ENCODE measurements around the gene CRELD2.

Gene CRELD2

DNA sequence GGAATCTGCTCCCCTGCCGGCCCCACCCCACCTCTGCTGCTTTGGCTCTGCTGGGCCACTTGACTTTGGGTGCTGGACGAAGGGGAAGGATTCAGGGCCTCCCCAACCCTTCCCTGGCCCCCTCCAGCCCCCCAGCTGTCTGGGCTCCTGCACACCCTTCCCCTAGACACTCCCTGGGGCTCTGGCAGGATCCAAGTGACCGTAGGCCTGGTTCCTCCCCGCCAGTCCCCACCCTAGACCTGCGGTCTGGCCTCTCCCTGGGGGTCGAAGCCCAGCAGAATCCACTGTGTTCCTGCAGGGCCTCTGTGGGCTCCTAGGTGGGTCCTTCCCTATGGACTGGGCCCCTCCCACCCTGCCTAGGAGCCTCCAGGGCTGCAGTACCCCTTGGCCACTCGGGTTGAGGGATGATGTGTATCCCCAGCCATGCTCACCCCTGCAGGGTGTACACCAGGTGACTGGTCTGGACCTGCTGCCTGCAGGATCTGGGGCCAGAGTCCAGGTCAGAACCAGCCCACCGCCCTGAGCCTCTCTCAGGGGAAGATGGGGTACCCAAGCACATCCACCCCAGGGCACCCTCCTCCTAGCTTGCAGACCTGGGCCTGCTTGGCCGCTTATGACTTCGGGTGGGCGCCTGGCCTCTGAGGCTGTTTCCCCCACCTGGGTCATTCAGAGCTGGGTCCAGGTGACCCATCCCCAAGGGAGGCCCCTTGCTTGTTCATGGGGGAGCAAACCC, 47.8 kb downstream of the CRELD2 start:
- H3K27me3 Mint-ChIP-seq: no peaks in the 10 kb centered on the region
- peaks cover 33% of the 10 kb centered on the region for H3K4me1 Mint-ChIP-seq (ENCODE audit: low read depth)
- H3K27ac Mint-ChIP-seq: no peak overlapping the region
- H3K36me3 Mint-ChIP-seq: peaks cover 4% of the 10 kb centered on the region
- no peaks in the 10 kb centered on the region for H3K9me3 Mint-ChIP-seq (ENCODE audit: low read depth)
- H3K4me3 Mint-ChIP-seq: no peak overlapping the region

DNA sequence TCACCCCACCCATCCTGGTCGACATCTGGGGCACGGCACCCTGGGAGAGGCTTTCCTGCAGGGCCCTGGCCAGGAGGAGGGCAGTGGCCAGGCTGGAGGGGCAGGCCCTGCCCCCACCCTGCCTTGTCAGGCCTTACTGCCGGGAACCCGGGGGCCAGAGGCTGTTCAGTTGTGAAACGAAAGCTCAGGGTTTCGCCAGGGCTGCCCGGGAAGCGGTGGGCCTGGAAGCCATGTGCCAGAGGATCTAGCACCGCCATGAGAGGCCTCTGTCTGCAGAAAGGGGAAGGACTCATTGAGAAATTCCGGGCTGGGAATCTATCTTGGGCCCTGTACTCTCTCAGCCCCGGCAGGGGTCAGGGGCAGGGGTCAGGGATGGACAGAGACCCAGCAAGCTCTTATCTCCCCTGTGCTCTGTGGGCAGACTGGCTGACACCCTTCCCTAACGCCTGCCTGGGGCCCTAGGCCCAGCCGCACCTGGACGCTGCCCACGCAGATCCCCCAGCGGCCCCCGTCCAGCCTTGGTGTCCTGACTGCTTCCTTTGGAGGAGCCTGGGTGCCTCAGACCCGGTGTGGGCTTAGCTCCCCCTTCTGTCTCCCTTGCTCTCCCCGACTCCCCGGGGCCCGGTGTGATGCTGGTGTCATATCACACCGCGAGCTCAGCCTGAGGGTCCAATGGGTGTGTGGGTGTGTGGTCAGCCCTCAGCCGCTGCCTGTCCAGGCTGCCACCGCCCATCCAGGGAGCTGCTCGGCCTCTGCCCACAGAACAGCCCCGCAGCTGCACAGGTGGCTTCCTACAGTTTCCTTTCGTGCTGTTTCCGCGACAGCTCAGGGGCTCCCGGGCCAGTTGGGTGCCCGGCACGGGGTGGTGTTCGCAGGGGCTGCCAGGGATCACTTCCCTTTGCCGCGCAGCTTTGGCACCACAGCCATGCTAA, 48.6 kb downstream of the CRELD2 start:
- peak overlapping the region; percentile 66 for H3K27ac Mint-ChIP-seq
- H3K9me3 Mint-ChIP-seq (ENCODE audit: low read depth): no peaks in the 10 kb centered on the region
- no peaks in the 10 kb centered on the region for H3K27me3 Mint-ChIP-seq
- peaks cover 4% of the 10 kb centered on the region for H3K36me3 Mint-ChIP-seq
- H3K4me3 Mint-ChIP-seq: peak overlapping the region; percentile 49
- peaks cover 33% of the 10 kb centered on the region for H3K4me1 Mint-ChIP-seq (ENCODE audit: low read depth)

DNA sequence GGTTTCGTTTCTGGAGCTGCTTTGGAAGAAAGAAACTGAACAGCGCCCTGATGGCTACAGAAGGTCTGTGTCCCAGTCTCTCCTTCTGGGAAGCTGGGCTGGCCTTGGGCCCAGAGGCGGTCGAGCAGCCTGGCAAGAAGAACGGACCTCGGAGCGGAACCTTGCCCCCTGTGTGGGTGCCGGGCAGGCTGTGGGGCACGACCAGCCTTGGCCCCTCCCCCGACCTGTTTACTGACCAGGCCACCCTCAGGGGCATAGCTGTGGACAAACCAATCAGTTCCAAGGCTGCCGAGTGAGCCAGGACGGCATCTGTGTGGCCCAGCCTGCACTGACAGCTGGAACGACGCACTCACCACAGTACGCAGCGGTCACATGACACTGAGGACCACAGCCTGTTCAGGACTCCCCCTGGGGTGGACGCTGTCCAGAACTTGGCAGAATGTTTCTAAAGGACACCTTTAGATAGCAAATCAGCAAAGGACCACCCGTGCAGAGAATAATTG, 49.3 kb downstream of the CRELD2 start:
- H3K9me3 Mint-ChIP-seq (ENCODE audit: low read depth): no peaks in the 10 kb centered on the region
- H3K36me3 Mint-ChIP-seq: peaks cover 4% of the 10 kb centered on the region
- peaks cover 33% of the 10 kb centered on the region for H3K4me1 Mint-ChIP-seq (ENCODE audit: low read depth)
- H3K27me3 Mint-ChIP-seq: no peaks in the 10 kb centered on the region
- peak overlapping the region; percentile 17 for H3K27ac Mint-ChIP-seq
- H3K4me3 Mint-ChIP-seq: peak overlapping the region; percentile 49

GRCh38 chr22:49968313-49968830, 49.9 kb downstream of the CRELD2 start:
- Mint-ChIP-seq H3K36me3 (peaks cover 4% of the 10 kb centered on the region), H3K27ac (no peak overlapping the region), H3K9me3 (ENCODE audit: low read depth) (no peaks in the 10 kb centered on the region), H3K4me1 (ENCODE audit: low read depth) (peaks cover 33% of the 10 kb centered on the region), H3K27me3 (no peaks in the 10 kb centered on the region), H3K4me3 (no peak overlapping the region)

DNA sequence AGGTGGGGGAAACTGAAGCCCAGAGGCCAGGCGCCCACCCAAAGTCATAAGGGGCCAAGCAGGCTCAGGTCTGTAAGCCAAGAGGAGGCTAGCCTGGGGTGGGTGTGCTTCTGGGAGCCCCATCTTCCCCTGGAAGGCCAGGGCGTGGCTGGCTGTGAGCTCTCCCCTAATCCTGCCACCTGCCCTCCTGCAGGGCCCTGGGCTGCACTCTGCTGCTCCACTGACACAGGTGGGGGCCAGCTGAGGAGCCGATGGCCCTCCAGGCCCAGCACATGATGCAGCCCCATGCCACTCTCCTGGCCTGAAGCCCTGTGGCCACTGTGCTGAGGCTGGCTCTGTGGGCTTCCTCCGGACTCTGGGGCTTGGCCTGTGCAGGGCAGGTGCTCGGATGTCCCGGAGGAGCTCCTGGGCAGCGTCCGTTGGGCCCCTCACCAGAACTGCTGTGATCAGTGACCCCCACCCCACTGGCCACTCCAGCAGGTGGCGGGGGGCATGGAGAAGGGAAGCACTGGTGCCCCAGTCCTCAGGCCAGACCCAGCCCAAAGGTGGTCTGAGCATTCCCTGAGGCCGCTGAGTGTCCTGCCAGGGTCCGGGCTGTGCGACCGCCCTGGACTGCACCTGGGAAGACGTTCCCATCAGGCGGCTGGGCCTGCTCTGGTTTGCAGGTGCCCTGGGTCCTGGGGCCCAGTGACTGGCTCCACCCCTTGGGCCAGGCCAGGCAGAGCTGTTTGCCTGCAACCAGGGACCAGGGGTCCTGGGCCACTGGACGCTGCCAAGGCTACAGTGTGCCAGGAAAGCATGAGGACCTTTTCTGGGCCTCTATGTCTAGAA, 50.6 kb downstream of the CRELD2 start:
- Mint-ChIP-seq H3K9me3 (ENCODE audit: low read depth) (no peaks in the 10 kb centered on the region), H3K36me3 (no peaks in the 10 kb centered on the region), H3K27ac (no peak overlapping the region), H3K4me3 (no peak overlapping the region), H3K4me1 (ENCODE audit: low read depth) (peaks cover 26% of the 10 kb centered on the region), H3K27me3 (no peaks in the 10 kb centered on the region)

DNA sequence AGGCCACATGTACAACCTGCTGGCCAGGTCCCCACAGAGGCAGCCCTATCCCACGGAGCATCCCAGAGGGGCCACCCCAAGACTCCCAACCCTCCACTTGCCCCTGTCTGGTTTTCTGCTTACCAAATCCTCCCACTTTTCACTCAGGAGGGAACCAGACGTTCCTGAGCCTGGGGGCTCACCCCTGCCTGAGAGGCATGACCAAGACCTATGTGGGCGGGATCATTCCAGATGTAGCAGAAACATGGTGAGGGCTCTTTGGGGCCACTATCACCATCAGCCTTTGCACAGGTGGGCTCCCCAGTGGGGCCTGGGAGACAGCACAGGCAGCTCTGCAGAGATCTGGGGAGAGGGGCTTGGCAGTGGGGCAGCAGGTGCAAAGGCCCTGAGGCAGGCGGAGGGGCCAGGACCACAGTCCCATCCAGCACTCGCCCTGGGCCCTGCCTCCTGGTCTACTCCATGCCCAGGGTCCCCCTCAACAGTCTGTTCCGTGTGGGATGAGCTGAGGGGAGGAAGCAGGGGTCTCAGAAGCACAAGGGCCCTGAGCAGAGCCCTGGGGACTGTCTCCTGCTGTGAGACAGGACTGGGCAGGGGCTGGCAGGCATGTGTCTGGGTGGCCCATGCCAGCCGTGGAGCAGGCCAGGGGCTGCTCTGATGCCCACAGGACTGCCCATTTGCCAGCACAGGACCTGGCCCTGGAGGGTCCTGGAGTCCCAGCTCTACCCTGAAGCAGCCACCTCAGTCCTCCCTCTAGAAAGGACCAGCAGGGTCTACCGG, 51.5 kb downstream of the CRELD2 start:
- H3K4me1 Mint-ChIP-seq (ENCODE audit: low read depth): peaks cover 19% of the 10 kb centered on the region

GRCh38 chr22:49970528-49971231, 52.2 kb downstream of the CRELD2 start:
- no peaks in the 10 kb centered on the region for H3K36me3 Mint-ChIP-seq
- H3K9me3 Mint-ChIP-seq (ENCODE audit: low read depth): no peaks in the 10 kb centered on the region
- H3K4me1 Mint-ChIP-seq (ENCODE audit: low read depth): peaks cover 23% of the 10 kb centered on the region
- peak overlapping the region; percentile 85 for H3K4me3 Mint-ChIP-seq
- peak overlapping the region; percentile 96 for H3K27ac Mint-ChIP-seq
- H3K27me3 Mint-ChIP-seq: no peaks in the 10 kb centered on the region

More for the DNA sequence above, 51.5 kb downstream of the CRELD2 start:
- H3K9me3 Mint-ChIP-seq (ENCODE audit: low read depth): no peaks in the 10 kb centered on the region
- peak overlapping the region; percentile 85 for H3K4me3 Mint-ChIP-seq
- no peaks in the 10 kb centered on the region for H3K36me3 Mint-ChIP-seq
- no peaks in the 10 kb centered on the region for H3K27me3 Mint-ChIP-seq
- H3K27ac Mint-ChIP-seq: peak overlapping the region; percentile 96

GRCh38 chr22:49971232-49972162, 53.1 kb downstream of the CRELD2 start:
- Mint-ChIP-seq H3K27me3 (no peaks in the 10 kb centered on the region), H3K27ac (peak overlapping the region; percentile 96), H3K4me3 (peak overlapping the region; percentile 85), H3K36me3 (peaks cover under 1% of the 10 kb centered on the region), H3K9me3 (ENCODE audit: low read depth) (no peaks in the 10 kb centered on the region), H3K4me1 (ENCODE audit: low read depth) (peaks cover 28% of the 10 kb centered on the region)

GRCh38 chr22:49972163-49973017, 54.0 kb downstream of the CRELD2 start:
- Mint-ChIP-seq H3K27me3 (no peaks in the 10 kb centered on the region), H3K36me3 (peaks cover 5% of the 10 kb centered on the region), H3K4me1 (ENCODE audit: low read depth) (peaks cover 31% of the 10 kb centered on the region), H3K27ac (no peak overlapping the region), H3K4me3 (no peak overlapping the region), H3K9me3 (ENCODE audit: low read depth) (no peaks in the 10 kb centered on the region)

GRCh38 chr22:49973018-49973961, 54.9 kb downstream of the CRELD2 start:
- Mint-ChIP-seq H3K27ac (no peak overlapping the region), H3K9me3 (ENCODE audit: low read depth) (no peaks in the 10 kb centered on the region), H3K4me1 (ENCODE audit: low read depth) (peaks cover 33% of the 10 kb centered on the region), H3K36me3 (peaks cover 5% of the 10 kb centered on the region), H3K4me3 (no peak overlapping the region), H3K27me3 (no peaks in the 10 kb centered on the region)
